K562 (cell line): ENCODE data around the gene SPEF1. TPM values are rescaled to one million over a fixed set of nuclear protein-coding genes. Genes with fewer than 3 reads are reported as not detected.
A peak's percentile ranks its signal among the peaks of the same experiment; 100 is the strongest.

Experiments
- FOXJ2 ChIP-seq: fragments of 200-800 bp; sonication (Bioruptor generic); IDR thresholded peaks from 2 replicates; pipeline ENCODE4 v1.6.1; 2016; ENCODE audit warnings: missing genetic modification characterization, missing compliant biosample characterization
- KDM4B ChIP-seq, 2 experiments: fragments of 450-650 bp in 1 of 2; sonication (generic) in 1 of 2; IDR thresholded peaks; 2 replicates each; pipeline ENCODE4 v1.6.1; 2016 to 2017; ENCODE audit warnings: borderline replicate concordance in 2 of 2, antibody characterized with exemption in 1 of 2, low read depth in 1 of 2, mild to moderate bottlenecking in 1 of 2
- MBD2 ChIP-seq: sonication (generic); IDR thresholded peaks from 2 replicates; pipeline ENCODE4 v1.6.1; 2016; ENCODE audit warnings: low read depth, borderline replicate concordance
- PHB2 ChIP-seq: fragments of 450-650 bp; IDR thresholded peaks from 2 replicates; pipeline ENCODE4 v1.6.1; 2017; ENCODE audit warnings: low read depth
- RB1 ChIP-seq: fragments of 450-650 bp; IDR thresholded peaks from 2 replicates; pipeline ENCODE4 v1.6.1; 2017; ENCODE audit warnings: low read depth, mild to moderate bottlenecking
- ZFX ChIP-seq: sonication (generic); formaldehyde crosslinking; IDR thresholded peaks from 2 replicates; pipeline ENCODE4 v1.8.0; 2022; ENCODE audit warnings: mild to moderate bottlenecking, missing genetic modification reagents, moderate library complexity
- ZNF133 ChIP-seq: fragments of 250-450 bp; sonication (Bioruptor Pico); IDR thresholded peaks from 2 replicates; pipeline ENCODE4 v1.4.0; 2020; ENCODE audit warnings: mild to moderate bottlenecking
- polyA plus RNA-seq, 8 experiments: library from polyadenylated mRNA; depleted of rRNA in 4 of 8; stranded (reverse) in 5 of 8; unstranded in 3 of 8; fragments of >200 nt; fragmentation: Nextera tagmentation in 2 of 8; fragmentation: Illumina TruSeq in 1 of 8; extraction: Ambion mirVana in 2 of 8; extraction: Trizol in 1 of 8; gene quantifications; 2 replicates each; pipeline versions ENCODE4 v1.2.1 to v1.2.3, GENCODE V29; 2011 to 2014; ENCODE audit warnings: inconsistent platforms in 1 of 8, missing spikeins in 1 of 8
- total RNA-seq, 7 experiments: library from RNA; depleted of rRNA in 6 of 7; stranded (reverse); fragments of >200 nt in 6 of 7; fragmentation: Illumina TruSeq in 2 of 7; extraction: Trizol in 2 of 7; gene quantifications; 2 replicates each; pipeline versions ENCODE4 v1.2.1 to v1.2.3, GENCODE V29; 2011 to 2021; ENCODE audit warnings: low replicate concordance in 1 of 7
- TF ChIP-seq, protein P1 (sequence below): sonication (generic); formaldehyde crosslinking; IDR thresholded peaks from 2 replicates; pipeline ENCODE4 v1.8.0; 2022; ENCODE audit warnings: mild to moderate bottlenecking, missing genetic modification reagents
- TF ChIP-seq, protein P2 (sequence below): fragments of 250-450 bp; sonication (Bioruptor Pico); IDR thresholded peaks from 2 replicates; pipeline ENCODE4 v1.4.0; 2020
- TF ChIP-seq, protein P3 (sequence below): fragments of 250-450 bp; sonication (Bioruptor Pico); IDR thresholded peaks from 2 replicates; pipeline ENCODE4 v1.4.0; 2020; ENCODE audit warnings: mild to moderate bottlenecking, moderate library complexity
- TF ChIP-seq, protein P4 (sequence below): sonication (generic); formaldehyde crosslinking; IDR thresholded peaks from 2 replicates; pipeline ENCODE4 v1.4.0; 2020; ENCODE audit warnings: mild to moderate bottlenecking, missing genetic modification reagents
- TF ChIP-seq, protein P5 (sequence below): IDR thresholded peaks from 2 replicates; pipeline ENCODE4 v1.6.1; 2011; ENCODE audit not compliant: insufficient read length; ENCODE audit errors: extremely low read depth

SPEF1 gene
- total and polyA plus RNA-seq, 9 of the 15 experiments (the other 6 are each of a cell fraction or from before 2014, with no cell fraction given): not detected

DNA sequence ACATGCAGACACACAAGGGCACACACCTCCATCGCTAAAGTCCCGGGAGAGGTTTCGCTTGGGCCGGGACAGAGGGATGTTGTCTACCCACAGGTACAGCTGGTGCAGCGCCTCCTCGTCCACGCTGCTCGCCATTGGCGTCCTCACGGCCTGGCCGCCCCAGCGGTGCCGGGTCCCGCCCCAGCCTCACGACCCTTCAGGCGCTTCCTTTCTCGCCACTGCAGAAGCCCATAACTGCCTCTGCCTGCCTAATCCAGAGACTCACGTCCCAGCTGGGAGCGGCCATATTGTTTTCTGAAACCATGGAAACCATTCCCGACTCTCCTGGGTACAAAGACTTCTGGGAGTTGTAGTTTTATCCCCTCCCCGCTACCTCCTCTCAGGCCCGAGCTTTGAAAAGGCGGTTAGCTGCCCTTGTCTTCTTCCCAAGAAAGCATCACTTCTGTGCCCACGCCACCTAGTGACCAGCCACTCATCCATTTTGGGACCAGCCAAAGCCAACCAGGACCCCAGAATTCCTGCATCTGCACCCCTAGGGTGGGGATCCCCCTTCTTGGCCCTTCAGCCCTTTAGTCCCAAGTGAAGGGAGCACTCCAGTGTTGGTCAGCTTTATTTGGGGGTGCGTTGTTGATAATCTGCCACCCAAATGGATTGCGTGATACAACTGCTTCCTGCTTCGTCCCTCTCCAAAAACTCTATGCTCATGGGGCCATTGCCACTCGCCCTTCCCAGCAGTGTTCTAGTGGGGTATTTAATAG is at the start of gene SPEF1 (continued):
- TF ChIP-seq, protein P1, sequence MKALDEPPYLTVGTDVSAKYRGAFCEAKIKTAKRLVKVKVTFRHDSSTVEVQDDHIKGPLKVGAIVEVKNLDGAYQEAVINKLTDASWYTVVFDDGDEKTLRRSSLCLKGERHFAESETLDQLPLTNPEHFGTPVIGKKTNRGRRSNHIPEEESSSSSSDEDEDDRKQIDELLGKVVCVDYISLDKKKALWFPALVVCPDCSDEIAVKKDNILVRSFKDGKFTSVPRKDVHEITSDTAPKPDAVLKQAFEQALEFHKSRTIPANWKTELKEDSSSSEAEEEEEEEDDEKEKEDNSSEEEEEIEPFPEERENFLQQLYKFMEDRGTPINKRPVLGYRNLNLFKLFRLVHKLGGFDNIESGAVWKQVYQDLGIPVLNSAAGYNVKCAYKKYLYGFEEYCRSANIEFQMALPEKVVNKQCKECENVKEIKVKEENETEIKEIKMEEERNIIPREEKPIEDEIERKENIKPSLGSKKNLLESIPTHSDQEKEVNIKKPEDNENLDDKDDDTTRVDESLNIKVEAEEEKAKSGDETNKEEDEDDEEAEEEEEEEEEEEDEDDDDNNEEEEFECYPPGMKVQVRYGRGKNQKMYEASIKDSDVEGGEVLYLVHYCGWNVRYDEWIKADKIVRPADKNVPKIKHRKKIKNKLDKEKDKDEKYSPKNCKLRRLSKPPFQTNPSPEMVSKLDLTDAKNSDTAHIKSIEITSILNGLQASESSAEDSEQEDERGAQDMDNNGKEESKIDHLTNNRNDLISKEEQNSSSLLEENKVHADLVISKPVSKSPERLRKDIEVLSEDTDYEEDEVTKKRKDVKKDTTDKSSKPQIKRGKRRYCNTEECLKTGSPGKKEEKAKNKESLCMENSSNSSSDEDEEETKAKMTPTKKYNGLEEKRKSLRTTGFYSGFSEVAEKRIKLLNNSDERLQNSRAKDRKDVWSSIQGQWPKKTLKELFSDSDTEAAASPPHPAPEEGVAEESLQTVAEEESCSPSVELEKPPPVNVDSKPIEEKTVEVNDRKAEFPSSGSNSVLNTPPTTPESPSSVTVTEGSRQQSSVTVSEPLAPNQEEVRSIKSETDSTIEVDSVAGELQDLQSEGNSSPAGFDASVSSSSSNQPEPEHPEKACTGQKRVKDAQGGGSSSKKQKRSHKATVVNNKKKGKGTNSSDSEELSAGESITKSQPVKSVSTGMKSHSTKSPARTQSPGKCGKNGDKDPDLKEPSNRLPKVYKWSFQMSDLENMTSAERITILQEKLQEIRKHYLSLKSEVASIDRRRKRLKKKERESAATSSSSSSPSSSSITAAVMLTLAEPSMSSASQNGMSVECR: peak; percentile 99
- TF ChIP-seq, protein P2, sequence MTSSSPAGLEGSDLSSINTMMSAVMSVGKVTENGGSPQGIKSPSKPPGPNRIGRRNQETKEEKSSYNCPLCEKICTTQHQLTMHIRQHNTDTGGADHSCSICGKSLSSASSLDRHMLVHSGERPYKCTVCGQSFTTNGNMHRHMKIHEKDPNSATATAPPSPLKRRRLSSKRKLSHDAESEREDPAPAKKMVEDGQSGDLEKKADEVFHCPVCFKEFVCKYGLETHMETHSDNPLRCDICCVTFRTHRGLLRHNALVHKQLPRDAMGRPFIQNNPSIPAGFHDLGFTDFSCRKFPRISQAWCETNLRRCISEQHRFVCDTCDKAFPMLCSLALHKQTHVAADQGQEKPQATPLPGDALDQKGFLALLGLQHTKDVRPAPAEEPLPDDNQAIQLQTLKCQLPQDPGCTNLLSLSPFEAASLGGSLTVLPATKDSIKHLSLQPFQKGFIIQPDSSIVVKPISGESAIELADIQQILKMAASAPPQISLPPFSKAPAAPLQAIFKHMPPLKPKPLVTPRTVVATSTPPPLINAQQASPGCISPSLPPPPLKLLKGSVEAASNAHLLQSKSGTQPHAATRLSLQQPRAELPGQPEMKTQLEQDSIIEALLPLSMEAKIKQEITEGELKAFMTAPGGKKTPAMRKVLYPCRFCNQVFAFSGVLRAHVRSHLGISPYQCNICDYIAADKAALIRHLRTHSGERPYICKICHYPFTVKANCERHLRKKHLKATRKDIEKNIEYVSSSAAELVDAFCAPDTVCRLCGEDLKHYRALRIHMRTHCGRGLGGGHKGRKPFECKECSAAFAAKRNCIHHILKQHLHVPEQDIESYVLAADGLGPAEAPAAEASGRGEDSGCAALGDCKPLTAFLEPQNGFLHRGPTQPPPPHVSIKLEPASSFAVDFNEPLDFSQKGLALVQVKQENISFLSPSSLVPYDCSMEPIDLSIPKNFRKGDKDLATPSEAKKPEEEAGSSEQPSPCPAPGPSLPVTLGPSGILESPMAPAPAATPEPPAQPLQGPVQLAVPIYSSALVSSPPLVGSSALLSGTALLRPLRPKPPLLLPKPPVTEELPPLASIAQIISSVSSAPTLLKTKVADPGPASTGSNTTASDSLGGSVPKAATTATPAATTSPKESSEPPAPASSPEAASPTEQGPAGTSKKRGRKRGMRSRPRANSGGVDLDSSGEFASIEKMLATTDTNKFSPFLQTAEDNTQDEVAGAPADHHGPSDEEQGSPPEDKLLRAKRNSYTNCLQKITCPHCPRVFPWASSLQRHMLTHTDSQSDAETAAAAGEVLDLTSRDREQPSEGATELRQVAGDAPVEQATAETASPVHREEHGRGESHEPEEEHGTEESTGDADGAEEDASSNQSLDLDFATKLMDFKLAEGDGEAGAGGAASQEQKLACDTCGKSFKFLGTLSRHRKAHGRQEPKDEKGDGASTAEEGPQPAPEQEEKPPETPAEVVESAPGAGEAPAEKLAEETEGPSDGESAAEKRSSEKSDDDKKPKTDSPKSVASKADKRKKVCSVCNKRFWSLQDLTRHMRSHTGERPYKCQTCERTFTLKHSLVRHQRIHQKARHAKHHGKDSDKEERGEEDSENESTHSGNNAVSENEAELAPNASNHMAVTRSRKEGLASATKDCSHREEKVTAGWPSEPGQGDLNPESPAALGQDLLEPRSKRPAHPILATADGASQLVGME (CRISPR knock-in tag): no peak
- no peak for TF ChIP-seq PHB2
- TF ChIP-seq MBD2: 0 out of 2 replicates have a peak, but pooled peaks have one; percentile 48
- TF ChIP-seq, protein P3, sequence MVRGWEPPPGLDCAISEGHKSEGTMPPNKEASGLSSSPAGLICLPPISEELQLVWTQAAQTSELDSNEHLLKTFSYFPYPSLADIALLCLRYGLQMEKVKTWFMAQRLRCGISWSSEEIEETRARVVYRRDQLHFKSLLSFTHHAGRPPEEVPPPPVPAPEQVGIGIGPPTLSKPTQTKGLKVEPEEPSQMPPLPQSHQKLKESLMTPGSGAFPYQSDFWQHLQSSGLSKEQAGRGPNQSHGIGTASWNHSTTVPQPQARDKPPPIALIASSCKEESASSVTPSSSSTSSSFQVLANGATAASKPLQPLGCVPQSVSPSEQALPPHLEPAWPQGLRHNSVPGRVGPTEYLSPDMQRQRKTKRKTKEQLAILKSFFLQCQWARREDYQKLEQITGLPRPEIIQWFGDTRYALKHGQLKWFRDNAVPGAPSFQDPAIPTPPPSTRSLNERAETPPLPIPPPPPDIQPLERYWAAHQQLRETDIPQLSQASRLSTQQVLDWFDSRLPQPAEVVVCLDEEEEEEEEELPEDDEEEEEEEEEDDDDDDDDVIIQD (CRISPR knock-in tag): no peak
- TF ChIP-seq FOXJ2 (tag): 0 out of 2 replicates have a peak, but pooled peaks have one; percentile 65
- TF ChIP-seq ZNF133 (CRISPR knock-in tag): no peak
- TF ChIP-seq, protein P4, sequence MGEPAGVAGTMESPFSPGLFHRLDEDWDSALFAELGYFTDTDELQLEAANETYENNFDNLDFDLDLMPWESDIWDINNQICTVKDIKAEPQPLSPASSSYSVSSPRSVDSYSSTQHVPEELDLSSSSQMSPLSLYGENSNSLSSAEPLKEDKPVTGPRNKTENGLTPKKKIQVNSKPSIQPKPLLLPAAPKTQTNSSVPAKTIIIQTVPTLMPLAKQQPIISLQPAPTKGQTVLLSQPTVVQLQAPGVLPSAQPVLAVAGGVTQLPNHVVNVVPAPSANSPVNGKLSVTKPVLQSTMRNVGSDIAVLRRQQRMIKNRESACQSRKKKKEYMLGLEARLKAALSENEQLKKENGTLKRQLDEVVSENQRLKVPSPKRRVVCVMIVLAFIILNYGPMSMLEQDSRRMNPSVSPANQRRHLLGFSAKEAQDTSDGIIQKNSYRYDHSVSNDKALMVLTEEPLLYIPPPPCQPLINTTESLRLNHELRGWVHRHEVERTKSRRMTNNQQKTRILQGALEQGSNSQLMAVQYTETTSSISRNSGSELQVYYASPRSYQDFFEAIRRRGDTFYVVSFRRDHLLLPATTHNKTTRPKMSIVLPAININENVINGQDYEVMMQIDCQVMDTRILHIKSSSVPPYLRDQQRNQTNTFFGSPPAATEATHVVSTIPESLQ (CRISPR knock-in tag): no peak
- peak; percentile 33; the same call in 1 of the 2 replicates for TF ChIP-seq ZFX (CRISPR knock-in tag)
- no peak for TF ChIP-seq RB1
- TF ChIP-seq KDM4B (IDR thresholded peaks at IDR 0.05; ENCODE audit: borderline replicate concordance in 2 of 2, low read depth in 1 of 2): no peak
- TF ChIP-seq, protein P5, sequence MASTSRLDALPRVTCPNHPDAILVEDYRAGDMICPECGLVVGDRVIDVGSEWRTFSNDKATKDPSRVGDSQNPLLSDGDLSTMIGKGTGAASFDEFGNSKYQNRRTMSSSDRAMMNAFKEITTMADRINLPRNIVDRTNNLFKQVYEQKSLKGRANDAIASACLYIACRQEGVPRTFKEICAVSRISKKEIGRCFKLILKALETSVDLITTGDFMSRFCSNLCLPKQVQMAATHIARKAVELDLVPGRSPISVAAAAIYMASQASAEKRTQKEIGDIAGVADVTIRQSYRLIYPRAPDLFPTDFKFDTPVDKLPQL: no peak
